NCI-H2029 (cell line): ENCODE measurements around the gene HBP1.
A peak's percentile ranks its signal among the peaks of the same experiment; 100 is the strongest.
"Not testable (repeated sequence)": the region's sequence is repeated elsewhere in the genome, so short reads cannot be mapped to it uniquely, and the experiment has no call there.

Source experiments
- DNase-seq: peaks from one replicate; lab custom pipeline; 2025; lab: John Stamatoyannopoulos, UW

Gene HBP1

GRCh38 chr7:107181172-107181571 is 12.4 kb downstream of the HBP1 start:
- DNase-seq = no peak

GRCh38 chr7:107185716-107186115 is 16.9 kb downstream of the HBP1 start:
- no peak for DNase-seq

GRCh38 chr7:107186240-107186639 is 17.4 kb downstream of the HBP1 start:
- no peak for DNase-seq

GRCh38 chr7:107187774-107188173 is 19.0 kb downstream of the HBP1 start:
- DNase-seq = no peak

- no peak for DNase-seq
These were observed 21.3 kb downstream of the HBP1 start for GRCh38 chr7:107190090-107190489.

GRCh38 chr7:107194052-107194451 is 25.2 kb downstream of the HBP1 start:
- DNase-seq = no peak

- no peak for DNase-seq
These were observed 28.2 kb downstream of the HBP1 start for GRCh38 chr7:107196834-107197610.

GRCh38 chr7:107201795-107202450 is 33.1 kb downstream of the HBP1 start:
- DNase-seq = peak; percentile 69

- no peak for DNase-seq
These were observed 34.8 kb downstream of the HBP1 start for GRCh38 chr7:107203607-107204006.

- no peak for DNase-seq
These were observed 37.3 kb downstream of the HBP1 start for GRCh38 chr7:107206136-107206535.

GRCh38 chr7:107206706-107207105 is 37.9 kb downstream of the HBP1 start:
- no peak for DNase-seq

- no peak for DNase-seq
These were observed 38.7 kb downstream of the HBP1 start for GRCh38 chr7:107207459-107207858.

GRCh38 chr7:107208024-107208521 is 39.3 kb downstream of the HBP1 start:
- no peak for DNase-seq

- no peak for DNase-seq
These were observed 39.8 kb downstream of the HBP1 start for GRCh38 chr7:107208563-107208962.

GRCh38 chr7:107209565-107209964 is 40.8 kb downstream of the HBP1 start:
- DNase-seq = no peak

GRCh38 chr7:107210400-107210799 is 41.6 kb downstream of the HBP1 start:
- DNase-seq = no peak

GRCh38 chr7:107212725-107213124 is 43.9 kb downstream of the HBP1 start:
- no peak for DNase-seq

- DNase-seq = no peak
These were observed 44.5 kb downstream of the HBP1 start for GRCh38 chr7:107213193-107213788.

GRCh38 chr7:107213945-107214344 is 45.1 kb downstream of the HBP1 start:
- no peak for DNase-seq

GRCh38 chr7:107219563-107220244 is 50.9 kb downstream of the HBP1 start:
- DNase-seq = no peak

GRCh38 chr7:107220356-107220755 is 51.6 kb downstream of the HBP1 start:
- DNase-seq = no peak

- not testable (repeated sequence) for DNase-seq
These were observed 52.0 kb downstream of the HBP1 start for GRCh38 chr7:107220806-107221205.
